Fibroblast of skin of right biceps (primary cell): ENCODE measurements around the gene MYL12B.
"Not testable (repeated sequence)": the region's sequence is repeated elsewhere in the genome, so short reads cannot be mapped to it uniquely, and the experiment has no call there.

Experiments
- DNase-seq: peaks from one replicate; pipeline ENCODE4 v3.0.0-alpha.2; 2013

Gene MYL12B

DNA sequence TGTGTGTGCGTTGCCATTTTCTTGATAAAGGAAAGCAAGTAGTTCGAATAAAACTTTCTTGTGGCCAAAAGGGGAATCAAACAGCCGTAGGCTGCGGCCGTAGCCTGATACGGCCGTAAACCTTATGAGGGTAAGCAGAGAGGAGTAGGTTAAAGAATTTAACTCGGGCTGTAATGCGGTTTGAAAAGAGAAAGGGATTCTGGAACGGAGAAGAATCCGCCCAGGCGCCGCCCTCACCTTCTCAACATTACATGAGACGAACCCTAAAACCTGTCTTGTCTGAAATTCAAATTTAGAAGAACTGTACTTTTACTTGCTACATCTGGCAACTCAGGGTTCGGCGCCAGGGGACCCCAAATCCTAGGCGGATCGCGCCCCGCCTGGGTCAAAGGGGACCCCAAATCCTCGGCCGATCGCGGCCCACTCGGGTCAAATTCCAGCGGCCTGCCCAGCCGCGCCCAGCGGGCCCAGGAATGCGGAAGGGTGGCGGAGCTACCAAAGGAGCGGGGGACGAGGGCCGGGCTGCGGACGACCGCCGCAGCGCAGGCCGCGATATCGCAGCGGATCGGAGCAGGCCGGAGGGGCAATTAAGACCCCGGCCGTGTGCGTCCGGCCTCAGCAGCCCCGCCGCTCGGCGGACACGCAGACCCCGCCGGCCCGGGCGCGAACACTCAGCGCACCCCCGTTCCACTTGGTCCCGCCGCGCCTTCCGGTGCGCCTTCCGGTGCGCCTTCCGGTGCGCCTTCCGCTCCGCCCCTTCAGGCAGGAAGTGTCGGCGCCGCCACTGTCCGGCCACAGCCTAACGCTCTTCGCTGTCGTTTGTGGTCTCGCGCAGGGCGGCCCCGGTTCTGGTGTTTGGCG, at the start of gene MYL12B:
Gene MYL12B (plus strand): TSS at position 761 of the 861 bp plus-strand sequence. CDS start 10,766 bp downstream, outside the sequence.
- peak; percentile 83 for DNase-seq

DNA sequence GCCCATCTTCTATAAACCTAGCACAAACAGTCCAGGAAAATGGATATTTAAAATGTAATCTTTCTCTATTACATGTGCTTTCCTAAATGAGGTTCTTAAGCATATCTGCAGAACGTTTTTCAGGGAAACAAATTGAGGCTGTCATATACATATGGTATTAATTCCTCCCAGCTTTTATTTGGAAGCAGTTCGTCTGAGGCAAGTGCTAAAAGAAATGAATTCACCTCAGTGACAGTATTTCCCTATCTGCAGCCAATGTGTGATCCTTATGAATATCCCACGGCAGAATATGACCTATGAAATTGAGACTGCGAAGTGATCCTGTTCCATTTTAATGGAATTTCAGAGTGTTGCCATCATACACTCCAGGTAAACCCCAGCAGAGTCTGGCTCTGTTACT, 49.3 kb upstream of the MYL12B start:
- DNase-seq: no peak

DNA sequence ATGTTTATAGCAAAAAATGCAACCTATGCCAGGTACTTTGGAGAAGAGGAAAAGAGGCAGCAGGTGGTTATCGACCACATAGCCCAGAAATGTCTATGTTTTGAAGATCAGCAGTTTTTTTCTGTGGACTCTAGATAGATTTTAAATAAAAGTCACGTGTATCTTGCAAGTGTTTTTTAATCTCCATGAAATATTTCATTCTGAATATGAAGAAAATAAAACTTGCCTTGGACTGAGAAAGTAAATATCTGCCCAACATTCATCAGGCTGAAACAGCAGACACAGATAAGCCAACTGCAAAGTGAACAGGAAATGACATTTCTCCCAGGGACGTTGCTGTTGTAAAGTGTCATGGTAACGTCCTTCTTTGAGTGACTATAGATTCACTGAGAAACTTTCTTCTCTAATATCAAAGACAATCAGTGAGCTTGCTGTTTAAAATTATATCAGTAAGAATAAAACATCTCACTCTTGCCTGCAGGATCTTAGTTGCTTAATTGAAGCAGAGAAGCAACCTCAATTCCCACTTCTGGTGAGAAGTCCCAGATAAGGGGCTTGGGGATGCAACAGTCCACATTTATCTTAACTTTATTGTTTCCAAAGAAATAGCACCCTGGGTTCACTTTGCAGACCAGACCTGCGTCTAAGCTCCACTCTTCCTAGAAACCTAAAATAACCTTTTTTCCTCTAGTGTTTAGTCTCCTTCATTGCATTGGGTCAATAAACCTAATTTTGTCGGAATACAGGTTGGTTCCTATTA, 48.5 kb upstream of the MYL12B start:
- no peak for DNase-seq

DNA sequence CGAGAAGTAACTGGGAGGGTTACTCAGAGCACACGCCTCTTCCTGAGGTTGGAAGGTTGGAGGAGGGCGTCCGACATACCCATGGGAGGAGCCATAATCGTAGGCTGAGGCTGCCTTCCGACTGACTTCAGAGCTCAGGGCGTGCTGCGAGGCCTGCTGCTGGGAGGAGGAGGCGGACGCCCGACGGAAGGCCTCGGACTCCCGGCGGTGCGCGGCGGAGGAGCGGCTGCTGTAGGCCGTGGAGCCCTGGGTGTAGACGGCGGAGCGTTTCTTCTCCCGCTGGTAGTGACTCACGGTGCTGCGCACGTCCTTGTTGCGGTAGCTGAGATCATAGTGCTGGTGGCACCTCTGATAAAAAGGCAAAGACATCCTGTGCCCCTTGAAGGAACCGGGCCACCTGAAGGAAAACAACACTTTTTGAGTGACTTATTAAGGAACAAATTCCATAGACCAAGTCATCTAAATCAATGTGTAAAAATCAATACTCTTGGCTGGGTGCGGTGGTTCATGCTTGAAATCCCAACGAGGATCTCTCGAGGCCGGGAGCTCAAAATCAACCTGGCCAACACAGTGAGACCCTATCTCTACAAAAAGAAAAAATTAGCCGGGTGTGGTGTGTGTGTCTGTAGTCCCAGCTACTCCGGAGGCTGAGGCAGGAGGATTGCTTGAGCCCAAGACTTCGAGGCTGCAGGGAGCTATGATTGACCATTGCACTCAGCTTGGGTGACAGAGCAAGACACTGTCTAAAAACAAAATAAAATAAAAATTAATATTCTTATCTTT, 46.9 kb upstream of the MYL12B start:
- no peak for DNase-seq

DNA sequence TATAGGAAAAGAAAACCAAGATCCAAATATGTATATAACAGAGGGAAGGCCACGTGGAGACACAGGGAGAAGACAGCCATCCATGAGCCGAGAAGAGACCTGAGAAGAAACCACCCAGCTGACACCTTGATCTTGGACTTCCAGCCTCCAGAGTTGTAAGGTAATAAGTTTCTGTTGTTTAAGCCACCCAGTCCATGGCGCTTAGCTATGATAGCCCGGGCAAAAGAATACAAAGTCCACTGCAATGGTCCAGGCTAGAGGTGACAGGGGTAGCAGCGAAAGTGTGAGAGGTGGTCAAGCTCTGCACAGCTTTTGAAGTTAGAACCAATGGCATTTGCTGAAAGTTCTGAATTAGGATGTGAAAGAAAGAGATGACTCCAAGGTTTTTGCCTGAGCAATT, 44.9 kb upstream of the MYL12B start:
- no peak for DNase-seq

DNA sequence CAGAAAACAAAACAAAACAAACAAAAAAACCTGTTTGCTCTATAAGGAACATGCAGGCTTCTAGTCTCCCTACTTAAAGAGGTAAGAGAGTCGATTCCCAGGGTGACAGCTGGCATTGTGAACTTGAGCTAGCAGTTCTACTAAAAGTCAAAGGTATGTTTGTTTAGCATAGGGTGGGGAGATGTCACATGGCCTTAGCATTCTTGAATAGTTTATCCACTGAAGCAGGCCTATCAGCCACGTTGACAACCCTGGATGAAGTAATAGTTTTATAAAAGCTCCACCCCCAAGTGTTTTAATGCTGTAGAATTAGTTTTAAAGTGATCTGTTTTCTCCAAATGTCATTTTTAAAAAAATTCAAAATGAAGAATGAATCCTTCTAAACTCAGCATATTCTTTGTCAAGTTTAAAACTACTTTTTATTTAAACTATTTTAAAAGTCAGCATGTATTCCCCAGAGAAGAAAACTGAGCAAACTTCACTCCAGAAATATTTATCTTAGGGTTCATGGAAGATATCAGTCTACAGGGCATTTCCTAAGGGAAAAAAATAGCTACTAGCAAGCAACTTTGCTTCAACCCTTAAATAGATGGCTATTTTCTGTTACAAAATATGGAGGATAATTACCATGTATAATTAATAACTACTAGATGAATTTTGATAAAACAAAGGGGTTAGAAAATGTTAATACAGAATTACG, 43.8 kb upstream of the MYL12B start:
- DNase-seq: peak; percentile 13

DNA sequence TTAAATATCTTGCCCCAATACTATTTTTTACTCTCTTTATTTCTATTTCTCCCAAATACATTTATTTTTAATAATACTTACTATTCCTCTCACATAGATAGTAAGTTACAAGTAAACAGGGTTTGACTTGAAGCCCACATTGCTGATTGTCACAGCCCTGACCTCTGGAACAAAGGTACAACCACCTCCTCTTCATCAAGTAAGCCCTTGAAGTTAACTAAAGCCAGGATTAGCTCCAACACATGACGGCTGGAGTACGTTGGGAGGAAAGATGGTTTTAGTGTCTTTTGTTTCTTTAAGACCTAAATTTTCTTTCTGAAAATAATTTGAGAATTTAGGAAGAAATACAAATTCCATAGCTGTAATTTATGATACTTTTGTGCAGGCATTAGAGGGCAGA, 43.1 kb upstream of the MYL12B start:
- DNase-seq: no peak

DNA sequence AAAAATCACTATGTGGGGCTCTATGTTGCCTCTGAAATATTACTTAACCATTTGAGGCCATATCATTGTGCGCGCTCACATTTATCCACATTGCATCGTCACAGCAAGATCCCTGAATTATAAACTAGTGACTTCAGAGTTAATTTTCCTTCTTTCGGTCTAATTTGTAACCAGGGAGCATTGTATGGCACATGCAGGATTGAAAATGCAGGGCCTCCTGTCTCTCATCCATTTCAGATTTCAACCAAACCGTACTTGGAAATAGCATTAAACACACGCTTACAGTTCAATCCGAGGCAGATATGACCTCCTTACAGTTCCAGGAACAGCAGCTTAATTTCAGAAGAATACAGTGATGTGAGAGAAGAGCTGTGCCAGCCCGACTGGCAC, 42.7 kb upstream of the MYL12B start:
- DNase-seq: no peak

DNA sequence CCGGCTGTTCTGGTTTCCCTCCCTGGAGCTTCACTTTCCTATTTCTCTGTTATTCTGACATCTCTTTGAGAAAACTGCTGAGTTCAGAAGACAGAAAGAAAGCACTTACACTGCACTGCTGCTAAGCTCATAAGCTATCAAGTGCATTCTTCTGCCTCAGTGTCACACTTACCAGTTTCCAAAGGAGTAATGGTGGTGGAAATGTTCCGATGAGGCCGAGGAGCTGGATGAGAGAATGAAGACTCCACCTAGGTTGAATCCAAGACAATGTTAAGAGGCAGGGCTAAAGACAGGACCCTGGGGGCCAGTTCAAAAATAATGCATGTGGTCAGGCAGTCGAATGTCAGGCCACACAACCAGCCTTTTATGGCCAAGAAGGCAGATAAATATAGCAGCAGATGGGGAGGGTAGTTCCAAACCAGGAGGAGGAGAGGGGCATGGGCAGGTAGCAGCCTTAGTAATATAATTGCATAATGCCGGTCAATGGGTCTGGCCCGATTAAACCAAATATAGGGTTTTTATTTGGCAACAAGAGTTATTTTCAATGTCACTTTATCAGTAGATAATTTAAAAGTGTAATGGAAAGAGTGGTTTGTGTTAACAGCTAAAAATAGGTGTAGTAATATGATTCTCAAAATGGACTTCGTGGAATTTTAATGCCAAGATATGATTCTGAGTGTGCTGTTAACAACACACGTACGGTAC, 42.1 kb upstream of the MYL12B start, which contains the start of gene MYOM1:
Gene MYOM1 (minus strand): TSS at position 338 of the 705 bp plus-strand sequence. CDS start 4,745 bp downstream, outside the sequence.
- DNase-seq: no peak

DNA sequence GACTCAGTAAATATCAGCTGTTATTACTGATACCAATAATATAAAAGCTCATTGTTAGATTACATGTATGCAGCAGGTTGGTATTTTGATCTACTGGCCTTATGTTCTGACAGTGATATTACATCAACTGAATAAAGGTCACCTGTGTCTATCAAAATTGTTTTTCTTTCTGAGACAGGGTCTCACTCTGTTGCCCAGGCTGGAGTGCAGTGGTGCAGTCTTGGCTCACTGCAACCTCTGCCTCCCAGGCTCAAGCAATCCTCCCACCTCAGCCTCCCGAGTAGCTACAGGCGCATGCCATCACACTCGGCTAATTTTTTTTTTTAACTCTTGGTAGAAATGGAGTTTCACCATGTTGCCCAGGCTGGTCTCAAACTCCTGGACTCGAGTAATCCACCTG, 41.1 kb upstream of the MYL12B start:
- not testable (repeated sequence) for DNase-seq

DNA sequence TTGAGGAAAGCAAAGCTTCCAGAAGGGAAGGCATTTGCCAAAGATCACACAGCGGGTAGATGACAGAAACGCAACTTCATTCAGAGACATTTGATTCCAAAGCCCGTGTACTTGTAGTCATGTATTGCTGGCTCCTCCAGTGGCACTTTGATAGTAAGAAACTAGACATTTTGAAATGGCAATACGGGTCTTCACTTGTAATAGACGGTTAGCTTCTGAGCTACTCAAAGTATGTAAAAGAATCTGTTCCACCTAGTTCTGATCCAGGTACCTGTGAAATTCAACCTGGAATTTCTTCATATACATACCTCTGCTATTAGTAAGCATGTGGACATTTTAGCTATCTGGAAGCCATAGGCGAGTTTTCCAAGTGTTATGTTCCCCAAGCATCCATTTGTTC, 40.4 kb upstream of the MYL12B start:
- DNase-seq: no peak

DNA sequence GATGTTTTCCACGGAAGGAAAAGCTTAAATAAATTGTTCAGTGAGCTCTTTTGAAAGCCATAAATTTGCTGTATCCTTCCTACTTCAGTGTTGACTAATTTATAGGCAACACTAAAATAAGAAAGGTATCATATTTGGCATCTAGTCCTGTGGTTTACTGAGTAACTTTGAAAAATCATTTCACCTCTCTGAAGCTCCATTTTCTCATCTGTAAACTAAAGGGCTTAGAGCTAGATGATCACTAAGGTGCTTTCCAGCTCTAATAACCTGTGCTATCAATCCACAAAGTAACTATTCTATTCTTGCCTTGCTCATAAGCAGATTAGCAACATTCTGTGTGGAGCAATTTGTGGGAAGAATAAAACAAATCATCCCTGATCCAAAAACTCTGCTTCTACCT, 38.6 kb upstream of the MYL12B start:
- no peak for DNase-seq

DNA sequence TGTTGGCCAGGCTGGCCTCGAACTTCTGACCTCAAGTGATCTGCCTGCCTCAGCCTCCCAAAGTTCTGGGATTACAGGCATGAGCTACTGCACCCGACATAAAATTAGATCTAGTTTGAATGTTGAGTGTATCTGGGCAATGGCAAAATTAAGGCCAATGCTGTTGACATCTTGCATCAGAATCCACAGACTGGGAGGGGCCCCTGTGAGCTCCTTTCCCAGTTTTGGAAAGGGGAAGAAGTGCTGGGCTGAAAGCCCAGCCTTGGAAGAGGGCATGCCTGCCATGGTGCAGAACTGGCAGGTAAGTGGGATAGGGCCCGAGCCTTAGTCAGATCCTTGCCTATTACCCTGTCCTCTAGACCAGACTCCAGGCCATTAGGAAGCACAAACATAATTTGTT, 37.7 kb upstream of the MYL12B start:
- no peak for DNase-seq

DNA sequence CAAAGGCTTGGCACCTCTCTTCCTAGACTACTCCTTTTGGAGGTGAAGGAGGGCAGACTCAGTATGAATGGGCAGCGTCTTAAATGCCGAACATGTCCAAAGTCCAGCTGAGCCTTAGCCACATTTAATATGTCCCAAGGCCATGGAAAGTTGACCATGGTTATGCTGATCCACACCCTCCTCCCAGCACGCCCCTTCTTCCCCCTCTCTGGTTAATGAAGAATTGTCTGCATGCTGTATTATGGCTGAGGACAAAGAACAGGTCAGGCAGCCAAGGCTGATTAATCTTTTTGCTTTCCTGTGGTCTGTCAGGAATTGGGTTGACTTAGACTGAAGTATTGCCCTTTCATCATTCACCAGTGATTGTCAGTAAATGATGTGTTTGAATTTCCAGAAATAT, 36.3 kb upstream of the MYL12B start:
- no peak for DNase-seq

DNA sequence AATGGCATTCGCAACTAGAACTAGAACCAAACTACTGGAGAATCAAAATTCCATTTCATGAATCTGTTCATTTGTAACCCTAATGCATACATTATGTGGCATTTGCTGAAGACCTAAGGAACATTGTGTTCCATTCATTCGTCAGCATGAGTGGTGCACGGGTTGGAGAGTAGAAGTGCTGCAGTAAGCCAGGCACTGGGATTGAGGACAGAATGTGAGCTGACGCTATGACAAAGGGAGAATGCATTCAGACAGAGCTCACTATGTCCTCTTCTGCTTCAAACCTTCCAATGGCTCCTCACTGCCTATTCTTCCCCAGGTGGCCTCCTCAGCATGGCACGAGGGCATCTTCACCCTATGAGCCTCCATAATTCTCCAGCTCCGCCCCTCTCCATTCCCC, 35.9 kb upstream of the MYL12B start:
- no peak for DNase-seq

DNA sequence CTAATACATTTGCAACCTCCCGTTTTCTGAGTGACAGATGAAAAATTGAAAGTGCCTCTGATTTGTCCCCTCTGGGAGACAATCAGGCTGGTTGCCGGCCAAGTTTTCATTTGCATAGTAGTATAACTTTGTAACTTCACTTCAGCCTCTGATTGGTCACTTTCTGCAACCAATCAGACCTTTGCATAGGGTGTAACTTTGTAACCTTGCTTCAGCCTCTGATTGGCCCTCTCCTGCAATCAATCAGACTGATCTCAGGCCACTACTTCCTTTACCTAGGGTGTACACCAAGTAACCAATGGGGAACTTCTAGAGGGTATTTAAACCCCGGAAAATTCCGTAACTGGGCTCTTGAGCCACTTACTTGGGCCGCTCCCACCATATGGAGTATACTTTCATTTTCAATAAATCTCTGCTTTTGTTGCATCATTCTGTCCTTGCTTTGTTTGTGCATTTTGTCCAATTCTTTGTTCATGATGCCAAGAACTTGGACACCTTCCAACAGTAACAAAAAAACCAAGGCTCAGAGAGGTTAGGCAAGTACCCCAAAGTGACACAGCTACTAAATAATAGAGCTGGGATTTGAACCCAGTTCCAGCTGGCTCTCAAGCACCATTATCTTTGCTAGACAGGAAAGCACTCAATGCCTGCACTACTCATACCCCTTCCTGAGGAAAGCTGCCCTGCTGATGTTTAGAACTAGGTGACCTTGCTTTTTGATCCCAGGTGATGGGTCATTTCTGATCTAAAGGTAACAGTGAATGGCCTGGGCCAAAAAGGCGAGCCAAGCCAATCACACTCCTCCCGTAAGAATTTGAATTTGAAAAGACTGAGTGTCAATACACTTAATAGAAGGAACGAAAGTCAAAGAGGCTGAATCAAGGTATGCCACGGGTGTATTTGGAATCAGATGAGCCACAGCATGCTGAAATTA, 31.3 kb upstream of the MYL12B start:
- no peak for DNase-seq

DNA sequence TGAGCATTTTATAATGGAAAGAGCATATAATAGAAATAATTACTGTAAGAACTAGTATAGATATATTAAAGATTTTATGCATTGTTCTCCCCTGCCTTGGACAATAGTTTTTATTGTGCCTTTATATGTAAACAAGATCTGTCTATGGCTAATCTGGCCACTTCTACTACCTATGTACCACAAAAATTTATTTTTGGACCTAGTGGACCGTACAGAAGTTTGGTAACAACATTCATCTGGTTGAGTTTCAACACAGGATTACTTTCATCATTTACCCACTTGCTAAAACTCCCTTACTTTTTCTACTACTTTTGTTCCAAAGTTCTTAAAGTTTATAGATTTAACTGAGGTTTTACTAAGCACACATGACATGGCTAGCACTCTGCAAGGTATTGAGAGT, 28.9 kb upstream of the MYL12B start:
- DNase-seq: no peak

DNA sequence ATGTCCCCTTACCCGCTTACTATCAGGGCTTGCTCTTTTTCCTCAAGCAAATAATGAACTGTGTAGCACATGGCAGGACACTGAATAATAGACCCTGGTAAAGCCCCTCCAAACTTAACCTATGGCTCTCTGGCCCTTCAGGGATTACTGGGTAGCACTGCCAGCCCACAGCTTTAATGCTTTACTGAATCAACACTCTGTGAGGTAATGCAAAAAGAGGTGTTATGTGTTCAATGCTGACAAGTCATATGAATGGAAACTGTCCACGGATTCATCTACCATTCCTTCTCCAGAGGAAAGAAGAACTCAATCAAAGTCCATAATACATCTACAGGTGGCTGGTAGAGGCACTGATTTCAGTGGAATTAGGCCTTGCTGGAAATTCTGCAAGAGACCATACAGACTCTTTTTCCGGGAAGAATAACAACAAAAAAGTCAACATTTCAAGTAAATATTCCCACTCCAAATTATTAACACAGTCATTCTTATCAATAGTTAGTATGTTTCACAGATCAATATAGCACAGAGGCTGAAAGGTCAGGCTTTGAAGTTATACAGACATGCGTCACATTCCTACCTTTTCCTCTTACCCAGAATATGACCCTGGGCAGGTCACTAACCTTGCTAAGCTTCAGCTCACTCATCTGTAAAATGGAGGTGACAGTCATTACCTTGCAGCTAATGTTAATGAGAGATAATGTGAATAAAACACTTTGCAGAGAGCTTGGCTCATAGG, 28.3 kb upstream of the MYL12B start:
- DNase-seq: no peak

DNA sequence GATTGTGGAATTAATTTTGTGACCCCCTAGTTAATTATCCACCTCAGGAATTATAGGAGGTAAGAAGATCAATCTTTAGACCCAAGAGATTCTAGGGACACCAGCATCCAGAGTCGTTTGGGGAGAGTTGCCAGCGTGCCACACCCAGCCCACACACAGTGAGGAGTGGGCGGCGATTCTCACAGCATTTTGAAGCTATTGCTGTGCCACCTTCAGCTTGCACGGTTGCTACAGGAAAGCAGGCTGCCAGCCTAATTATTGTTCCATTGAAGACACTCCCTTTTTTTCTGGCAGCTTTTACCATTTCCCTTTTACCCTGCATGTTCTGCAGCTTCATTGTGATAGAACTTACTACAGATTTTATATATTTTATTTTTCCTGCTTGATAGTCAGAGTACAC, 27.5 kb upstream of the MYL12B start:
- no peak for DNase-seq

DNA sequence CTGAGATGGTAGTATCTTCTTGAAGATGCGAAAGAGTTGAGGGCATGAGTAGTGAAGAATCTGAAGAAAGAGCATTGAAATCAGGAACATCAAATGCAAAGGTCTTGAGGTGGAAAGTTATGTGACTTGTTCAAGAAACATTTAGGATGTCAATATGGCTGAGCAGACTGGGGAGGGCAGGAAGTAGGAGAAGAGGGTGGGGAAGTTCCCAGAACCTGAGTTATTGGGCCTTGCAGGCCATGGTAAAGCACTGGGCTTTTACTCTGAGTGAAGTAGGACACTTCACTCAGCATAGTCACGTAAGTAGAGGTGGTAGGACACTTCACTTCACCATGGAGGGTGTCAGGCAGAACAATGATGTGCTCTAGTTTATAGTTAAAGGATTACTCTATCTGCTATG, 26.1 kb upstream of the MYL12B start:
- DNase-seq: no peak
